Left kidney (tissue), 2 donors: ENCODE measurements around the gene WDR70. TPM values are rescaled to one million over a fixed set of nuclear protein-coding genes. Genes with fewer than 3 reads are reported as not detected.
"Not testable (repeated sequence)": the region's sequence is repeated elsewhere in the genome, so short reads cannot be mapped to it uniquely, and the experiment has no call there.

Source experiments
- DNase-seq: peaks from one replicate; pipeline ENCODE4 v3.0.0-alpha.2; 2013
- polyA plus RNA-seq: library from polyadenylated mRNA; unstranded; fragments of 120-200 nt; gene quantifications from one replicate; pipeline ENCODE4 v1.2.1, GENCODE V29; 2013; ENCODE audit not compliant: insufficient read length

Gene WDR70
- polyA plus RNA-seq, 1 donor, result 56.7 TPM

- DNase-seq, result no peak
Measured at GRCh38 chr5:37757980-37758582, 379.0 kb downstream of the WDR70 start.

- DNase-seq, result no peak
Measured at GRCh38 chr5:37767251-37767650, 388.1 kb downstream of the WDR70 start.

GRCh38 chr5:37767961-37768360 is 388.8 kb downstream of the WDR70 start:
- no peak for DNase-seq

- DNase-seq, result no peak
Measured at GRCh38 chr5:37768371-37768770, 389.3 kb downstream of the WDR70 start.

- no peak for DNase-seq
Measured at GRCh38 chr5:37769108-37769507, 390.0 kb downstream of the WDR70 start.

- DNase-seq, result no peak
Measured at GRCh38 chr5:37769840-37770239, 390.7 kb downstream of the WDR70 start.

GRCh38 chr5:37770786-37771185 is 391.7 kb downstream of the WDR70 start:
- no peak for DNase-seq

- DNase-seq, result no peak
Measured at GRCh38 chr5:37771203-37771611, 392.1 kb downstream of the WDR70 start.

- no peak for DNase-seq
Measured at GRCh38 chr5:37771731-37772130, 392.6 kb downstream of the WDR70 start.

DNA sequence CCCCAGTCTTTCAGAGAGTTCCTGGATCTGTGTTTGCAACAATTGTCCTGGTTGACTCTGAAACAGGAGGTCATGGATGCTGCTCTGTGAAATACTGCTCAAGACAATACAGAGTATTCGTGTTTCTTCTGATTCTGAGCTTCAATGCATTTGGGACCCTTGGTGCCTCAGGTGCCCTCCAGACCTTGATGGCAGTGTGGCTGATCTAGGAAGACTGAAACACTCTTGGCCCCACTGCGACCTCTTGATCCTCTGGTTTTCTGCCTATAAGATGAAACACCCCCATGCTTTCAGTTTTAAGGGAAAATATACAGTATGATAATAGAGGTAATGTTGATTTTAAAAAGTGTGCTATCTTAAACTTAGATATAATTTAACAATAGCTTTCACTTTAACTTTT is 393.1 kb downstream of the WDR70 start:
- no peak for DNase-seq

- no peak for DNase-seq
Measured at GRCh38 chr5:37773809-37774208, 394.7 kb downstream of the WDR70 start.

DNA sequence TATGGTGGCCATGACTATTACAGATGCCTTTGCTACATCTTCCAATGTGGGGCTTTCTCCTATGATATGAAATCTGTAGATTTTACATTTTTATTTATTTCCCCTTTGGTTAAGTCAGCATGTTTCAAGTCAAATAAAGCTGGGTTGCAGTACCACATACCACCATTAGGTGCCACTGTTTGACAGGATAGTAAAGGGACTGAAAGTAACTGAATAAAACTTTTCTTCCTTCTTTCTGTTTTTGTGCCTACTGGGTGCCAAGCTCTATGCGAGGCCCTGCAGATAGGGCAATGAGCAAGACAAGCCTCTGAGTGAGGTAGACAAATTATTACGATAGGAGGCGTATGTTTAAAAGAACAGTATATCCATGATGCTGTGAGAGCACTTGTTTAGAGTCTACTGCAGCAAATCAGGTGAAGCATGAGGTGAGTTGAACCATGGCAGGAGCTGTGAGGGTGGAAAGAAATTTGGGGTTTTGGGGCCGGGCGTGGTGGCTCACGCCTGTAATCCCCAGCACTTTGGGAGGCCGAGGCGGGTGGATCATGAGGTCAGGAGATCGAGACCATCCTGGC is 395.9 kb downstream of the WDR70 start:
- no peak for DNase-seq

DNA sequence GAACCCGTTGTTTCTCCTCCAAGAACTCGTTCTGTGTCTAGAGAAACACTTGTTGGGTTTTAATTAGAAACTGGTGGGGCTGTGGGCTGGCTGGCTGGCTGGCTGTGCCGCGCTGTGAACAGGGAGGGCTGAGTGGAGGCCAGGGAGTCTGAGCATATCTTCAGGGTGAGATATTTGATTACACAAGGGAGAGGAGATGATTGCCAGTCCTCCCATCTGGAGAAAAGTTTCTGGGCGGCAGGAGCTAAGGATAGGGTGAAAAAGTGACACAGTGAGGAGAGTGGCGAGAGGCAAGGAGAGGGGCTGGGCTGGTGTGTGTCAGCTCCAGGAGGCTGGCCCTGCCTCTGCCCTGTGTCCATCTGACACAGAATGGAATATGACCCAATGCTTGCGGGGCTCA is 397.7 kb downstream of the WDR70 start:
- no peak for DNase-seq

GRCh38 chr5:37777432-37778130 is 398.5 kb downstream of the WDR70 start:
- no peak for DNase-seq

GRCh38 chr5:37781409-37781808 is 402.3 kb downstream of the WDR70 start:
- not testable (repeated sequence) for DNase-seq

DNA sequence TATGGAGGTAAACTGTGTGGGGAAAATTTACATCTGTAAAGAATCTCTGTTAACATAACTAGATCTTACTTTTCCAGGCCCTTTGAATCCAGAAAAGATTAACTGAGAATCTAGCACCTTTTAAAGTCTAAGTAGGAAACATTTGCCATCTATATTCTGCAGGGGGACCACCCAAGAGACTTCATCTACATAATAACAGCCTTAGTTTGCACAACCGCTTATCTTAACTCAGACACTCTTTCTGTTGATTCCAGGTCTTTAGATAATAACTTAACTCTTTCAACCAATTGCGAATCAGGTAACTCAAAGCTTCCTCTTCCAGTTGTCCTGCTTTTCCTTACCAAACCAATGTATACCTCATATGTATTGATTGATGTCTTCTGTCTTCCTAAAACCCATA is 407.3 kb downstream of the WDR70 start:
- DNase-seq, result no peak

DNA sequence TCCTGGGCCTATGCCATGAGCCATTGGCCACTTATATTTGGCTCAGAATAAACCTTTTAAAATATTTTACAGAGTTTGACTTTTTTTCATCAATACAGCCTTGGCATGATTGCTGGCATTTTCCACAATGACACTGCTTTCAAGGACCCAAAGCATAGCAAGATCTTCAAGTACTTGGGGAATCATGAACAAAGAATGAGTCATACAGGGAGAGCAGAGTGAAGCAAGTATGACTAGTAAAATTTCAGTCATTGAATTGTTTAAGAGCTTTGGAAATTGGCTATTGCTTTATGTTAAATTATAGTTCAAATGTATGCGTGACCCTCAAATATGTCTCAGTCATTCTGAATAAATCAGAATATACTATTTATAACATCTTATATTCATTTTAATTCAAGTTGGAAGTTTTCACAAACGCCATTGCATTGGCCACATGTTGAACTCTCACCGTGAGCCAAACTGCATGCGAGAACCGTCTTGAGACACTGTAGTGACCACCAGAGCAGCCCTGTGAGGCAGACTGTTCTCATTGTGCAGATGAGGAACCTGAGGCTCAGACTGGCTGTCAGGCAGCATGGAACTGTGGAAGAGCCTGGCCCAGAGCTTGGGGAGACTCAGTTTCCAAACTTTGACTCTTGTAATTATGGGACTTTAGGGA is 407.9 kb downstream of the WDR70 start:
- no peak for DNase-seq

DNA sequence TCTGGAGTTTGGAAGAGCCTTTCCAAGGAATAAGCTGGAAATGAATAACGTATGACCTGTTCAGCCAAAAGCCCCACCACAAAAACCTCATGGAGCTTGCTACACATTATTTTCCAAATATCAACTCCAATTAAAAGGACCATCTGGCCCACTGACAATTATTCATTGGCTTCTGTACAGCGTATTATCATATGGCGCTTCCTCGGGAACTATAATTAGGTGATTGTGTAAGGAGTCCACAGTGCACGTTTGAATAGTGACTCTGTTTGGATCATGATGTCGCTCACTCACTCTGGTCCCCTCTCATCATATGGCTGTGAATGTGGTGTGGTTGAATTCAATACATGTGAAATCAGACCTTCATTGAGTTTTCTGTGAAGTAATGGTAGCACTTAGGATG is 408.6 kb downstream of the WDR70 start:
- DNase-seq, result no peak

DNA sequence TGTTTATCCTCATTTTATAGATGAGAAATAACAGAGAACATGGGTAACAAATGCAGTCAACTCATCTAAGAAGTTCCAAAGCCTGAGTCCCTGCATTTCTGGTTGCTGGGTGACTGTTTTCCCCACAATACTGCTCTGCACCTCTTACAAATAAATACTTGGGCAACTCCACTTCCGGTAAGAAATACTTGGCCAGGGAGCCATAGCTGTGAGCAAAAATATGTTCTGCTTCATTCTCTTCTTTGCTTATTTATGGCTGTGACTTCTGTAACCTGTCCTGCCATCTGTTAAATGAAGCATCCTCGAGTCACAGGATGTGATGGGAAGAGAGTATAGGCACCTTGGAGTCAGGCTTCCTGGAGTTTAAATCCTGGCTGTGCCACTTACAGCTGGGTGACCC is 410.9 kb downstream of the WDR70 start:
- no peak for DNase-seq

GRCh38 chr5:37791321-37791720 is 412.2 kb downstream of the WDR70 start:
- no peak for DNase-seq

DNA sequence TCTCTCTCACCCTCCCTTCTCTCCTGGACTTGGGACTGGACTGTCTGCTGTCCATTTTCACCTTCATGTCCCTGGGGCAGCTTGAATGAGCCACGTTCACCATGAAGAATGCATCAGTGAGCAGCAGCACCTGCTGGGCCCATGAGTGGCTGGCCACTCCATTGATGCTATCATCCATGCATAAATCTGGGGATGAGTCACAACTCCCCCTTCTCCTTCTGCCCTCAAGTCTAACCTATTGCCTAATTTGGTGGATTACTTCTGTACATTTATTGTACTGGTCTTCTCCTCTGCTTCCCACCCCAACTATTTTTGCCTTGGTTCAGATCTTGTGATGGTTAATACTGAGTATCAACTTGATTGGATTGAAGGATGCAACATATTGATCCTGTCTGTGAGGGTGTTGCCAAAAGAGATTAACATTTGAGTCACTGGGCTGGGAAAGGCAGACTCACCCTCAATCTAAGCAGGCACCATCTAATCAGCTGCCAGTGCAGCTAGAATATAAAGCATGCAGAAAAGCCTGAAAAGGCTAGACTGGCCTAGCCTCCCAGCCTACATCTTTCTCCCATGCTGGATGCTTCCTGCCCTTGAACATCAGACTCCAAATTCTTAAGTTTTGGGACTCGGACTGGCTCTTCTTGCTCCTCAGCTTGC is 414.0 kb downstream of the WDR70 start:
- DNase-seq, result no peak

DNA sequence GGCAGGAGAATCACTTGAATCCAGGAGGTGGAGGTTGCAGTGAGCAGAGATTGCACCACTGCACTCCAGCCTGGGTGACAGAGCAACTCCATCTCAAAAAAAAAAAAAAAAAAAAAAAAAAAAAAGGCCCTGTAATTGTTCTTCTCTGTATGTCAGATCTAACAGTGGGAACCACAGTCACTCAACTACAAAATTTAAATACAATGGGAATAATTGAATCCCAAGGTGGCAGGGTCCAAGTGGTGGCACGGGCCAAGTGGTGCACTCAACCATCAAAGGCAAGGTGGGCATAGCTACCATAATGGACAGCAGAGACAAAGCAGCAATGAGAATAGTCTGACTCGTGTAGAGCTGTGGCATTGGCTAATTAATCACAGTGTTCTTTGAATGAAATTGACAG is 416.2 kb downstream of the WDR70 start:
- not testable (repeated sequence) for DNase-seq

DNA sequence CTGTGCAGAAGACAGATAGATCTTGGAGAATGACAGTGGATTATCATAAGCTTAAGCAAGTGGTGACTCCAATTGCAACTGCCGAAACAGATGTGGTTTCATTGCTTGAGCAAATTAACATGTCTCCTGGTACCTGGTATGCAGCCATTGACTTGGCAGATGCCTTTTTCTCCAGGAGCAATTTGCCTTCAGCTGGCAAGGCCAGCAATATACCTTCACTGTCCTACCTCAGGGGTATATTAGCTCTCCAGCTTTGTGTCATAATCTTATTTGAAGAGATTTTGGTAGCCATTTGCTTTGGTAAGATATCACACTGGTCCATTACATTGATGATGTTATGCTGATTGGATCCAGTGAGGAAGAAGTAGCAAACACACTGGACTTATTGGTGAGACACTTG is 417.3 kb downstream of the WDR70 start:
- DNase-seq, result not testable (repeated sequence)
